NCI-H128 (cell line): ENCODE data around the gene SIL1.
"Not testable (repeated sequence)": the region's sequence is repeated elsewhere in the genome, so short reads cannot be mapped to it uniquely, and the experiment has no call there.

Experiments used
- DNase-seq: peaks from one replicate; lab custom pipeline; 2025; ENCODE audit not compliant: unreplicated experiment; lab: John Stamatoyannopoulos, UW

SIL1 gene

GRCh38 chr5:138927544-138927943 lies 270.6 kb downstream of the SIL1 start:
- no peak for DNase-seq

- DNase-seq = no peak
These were observed 271.3 kb downstream of the SIL1 start for GRCh38 chr5:138926688-138927448.

- no peak for DNase-seq
These were observed 271.9 kb downstream of the SIL1 start for GRCh38 chr5:138926257-138926656.

GRCh38 chr5:138925090-138925635 lies 273.0 kb downstream of the SIL1 start:
- DNase-seq = no peak

- DNase-seq = no peak
These were observed 275.7 kb downstream of the SIL1 start for GRCh38 chr5:138922494-138922893.

GRCh38 chr5:138921362-138921761 lies 276.8 kb downstream of the SIL1 start:
- DNase-seq = not testable (repeated sequence)

- no peak for DNase-seq
These were observed 278.0 kb downstream of the SIL1 start for GRCh38 chr5:138920181-138920580.

GRCh38 chr5:138918686-138919085 lies 279.5 kb downstream of the SIL1 start:
- no peak for DNase-seq

- no peak for DNase-seq
These were observed 283.8 kb downstream of the SIL1 start for GRCh38 chr5:138914338-138914737.

- DNase-seq = no peak
These were observed 284.4 kb downstream of the SIL1 start for GRCh38 chr5:138913773-138914172.

- DNase-seq = no peak
These were observed 286.1 kb downstream of the SIL1 start for GRCh38 chr5:138912093-138912492.

- no peak for DNase-seq
These were observed 286.7 kb downstream of the SIL1 start for GRCh38 chr5:138911441-138911840.

GRCh38 chr5:138910546-138911185 lies 287.5 kb downstream of the SIL1 start:
- no peak for DNase-seq

GRCh38 chr5:138909734-138910133 lies 288.4 kb downstream of the SIL1 start:
- no peak for DNase-seq

- DNase-seq = no peak
These were observed 292.6 kb downstream of the SIL1 start for GRCh38 chr5:138905541-138905940.

- no peak for DNase-seq
These were observed 294.9 kb downstream of the SIL1 start for GRCh38 chr5:138903130-138903775.

GRCh38 chr5:138901716-138902115 lies 296.5 kb downstream of the SIL1 start:
- no peak for DNase-seq

- DNase-seq = no peak
These were observed 297.7 kb downstream of the SIL1 start for GRCh38 chr5:138900281-138900965.

- no peak for DNase-seq
These were observed 299.4 kb downstream of the SIL1 start for GRCh38 chr5:138898742-138899141.

- no peak for DNase-seq
These were observed 299.9 kb downstream of the SIL1 start for GRCh38 chr5:138898299-138898698.
